GM12878 (cell line): ENCODE results near the gene METTL5. TPM values are rescaled to one million over a fixed set of nuclear protein-coding genes. Genes with fewer than 3 reads are reported as not detected.
"Not testable (repeated sequence)": the region's sequence is repeated elsewhere in the genome, so short reads cannot be mapped to it uniquely, and the experiment has no call there.

ENCODE experiments used
- ATAC-seq: fragments of 200-7000 bp; cut with Tn5 transposase; 3 replicates; pipeline ENCODE4 v1.9.1; 2020; ENCODE audit warnings: mild to moderate bottlenecking, moderate library complexity
- BruUV-seq: library from RNA; stranded (reverse); fragments of 400-500 nt; replicated peaks from 2 replicates; lab custom pipeline; 2021; lab: Mats Ljungman, UMichigan
- CTCF ChIA-PET: fragments of 300-600 bp; sonication (Branson Sonifier 250); formaldehyde crosslinking; extraction: SDS; loops from one replicate; lab custom pipeline; 2021; ENCODE audit warnings: inconsistent platforms; lab: Yijun Ruan, JAX
- POLR2A ChIA-PET: fragments of 350-600 bp; formaldehyde crosslinking; extraction: SDS; loops from one replicate; lab custom pipeline; 2021; ENCODE audit warnings: inconsistent platforms; lab: Charles Lee
- RAD21 ChIA-PET: fragments of 300-600 bp; sonication (Branson Sonifier 250); formaldehyde crosslinking; loops from one replicate; lab custom pipeline; 2023; ENCODE audit warnings: antibody characterized with exemption; ENCODE audit not compliant: unreplicated experiment; lab: Charles Lee
- SMC1A ChIA-PET: fragments of 300-600 bp; sonication (Branson Sonifier 250); formaldehyde crosslinking; loops from one replicate; lab custom pipeline; 2023; ENCODE audit not compliant: unreplicated experiment, uncharacterized antibody; lab: Charles Lee
- DNase-seq: peaks from one replicate; pipeline ENCODE4 v3.0.0-alpha.2; 2011; ENCODE audit warnings: low read depth, low spot score
- FAIRE-seq: peaks from 3 replicates; lab custom pipeline; 2011; peaks lifted over from hg19 to GRCh38; lab: Jason Lieb, UNC
- H2AFZ ChIP-seq: 2 replicates; pipeline ENCODE4 v1.6.0; 2011; ENCODE audit warnings: low read depth, low read length, control low read depth; ENCODE audit not compliant: control insufficient read depth
- H3K27ac ChIP-seq: 2 replicates; pipeline ENCODE4 v1.5.1; 2011; ENCODE audit warnings: control low read depth; ENCODE audit not compliant: control insufficient read depth, insufficient read depth
- H3K27me3 ChIP-seq, 2 experiments: replicated peaks in 1 of 2; 2 replicates each; pipeline versions ENCODE4 v1.6.0 to v1.6.1; 2011; ENCODE audit warnings: low read length in 1 of 2; ENCODE audit not compliant: control insufficient read depth in 2 of 2, insufficient read depth in 2 of 2
- H3K36me3 ChIP-seq, 2 experiments: 2 replicates each; pipeline ENCODE4 v1.5.1; 2011; ENCODE audit warnings: low read length in 1 of 2; ENCODE audit not compliant: control insufficient read depth in 2 of 2, insufficient read depth in 2 of 2
- H3K4me1 ChIP-seq: 2 replicates; pipeline ENCODE4 v1.6.1; 2011; ENCODE audit warnings: mild to moderate bottlenecking, low read length, moderate library complexity, mixed read lengths; ENCODE audit not compliant: control insufficient read depth, insufficient read depth
- H3K4me2 ChIP-seq: 2 replicates; pipeline ENCODE4 v1.6.0; 2011; ENCODE audit warnings: control low read depth; ENCODE audit not compliant: control insufficient read depth, insufficient read depth
- H3K4me3 ChIP-seq: fragments of 200-600 bp; sonication (generic); 2 replicates; pipeline ENCODE4 v1.5.1; 2016
- H3K79me2 ChIP-seq: 2 replicates; pipeline ENCODE4 v1.6.0; 2011; ENCODE audit warnings: low read length; ENCODE audit not compliant: control insufficient read depth, insufficient read depth
- H3K9ac ChIP-seq: 2 replicates; pipeline ENCODE4 v1.8.0; 2011; ENCODE audit warnings: low read length, control low read depth, mixed read lengths; ENCODE audit not compliant: control insufficient read depth, insufficient read depth
- H3K9me3 ChIP-seq: replicated peaks from 3 replicates; pipeline ENCODE4 v1.5.1; 2011; ENCODE audit warnings: mild to moderate bottlenecking, low read length; ENCODE audit not compliant: control insufficient read depth, insufficient read depth
- H4K20me1 ChIP-seq: 2 replicates; pipeline ENCODE4 v1.6.0; 2011; ENCODE audit not compliant: control insufficient read depth, insufficient read depth
- WGBS: methylation state at CpG from one replicate; pipeline ENCODE4 v1.1.6; 2016; ENCODE audit warnings: low lambda C conversion rate; ENCODE audit not compliant: insufficient replicate concordance, insufficient coverage; ENCODE audit errors: missing lambda C conversion rate; 5-methylcytosine and 5-hydroxymethylcytosine counted together
- in situ Hi-C: fragments of 300-500 bp; cut with MboI; formaldehyde crosslinking; loops from 9 replicates; pipeline ENCODE4 v1.14.3; 2018; ENCODE audit warnings: mixed read lengths
- intact Hi-C: fragments of 100-400 bp; cut with micrococcal nuclease; formaldehyde crosslinking; loops from one replicate; pipeline ENCODE4 v1.14.2; 2022; ENCODE audit not compliant: unreplicated experiment
- polyA plus RNA-seq, 11 experiments: library from polyadenylated mRNA; depleted of rRNA in 4 of 11; unstranded in 6 of 11; stranded (reverse) in 5 of 11; fragments of >200 nt; fragmentation: Nextera tagmentation in 4 of 11; fragmentation: Illumina TruSeq in 1 of 11; extraction: Ambion mirVana in 4 of 11; extraction: Trizol in 1 of 11; gene quantifications; 1 replicate in 1 of 11; 2 replicates in 10 of 11; pipeline versions ENCODE4 v1.2.1 to v1.2.3, GENCODE V29; 2011 to 2016; ENCODE audit warnings: inconsistent platforms in 2 of 11, missing spikeins in 2 of 11, low read depth in 1 of 11
- total RNA-seq, 4 experiments: library from RNA; depleted of rRNA in 3 of 4; stranded (reverse); fragments of >200 nt in 3 of 4; fragmentation: Illumina TruSeq in 1 of 4; extraction: Trizol in 1 of 4; gene quantifications; 2 replicates each; pipeline versions ENCODE4 v1.2.1 to v1.2.3, GENCODE V29; 2013 to 2021

The METTL5 gene
- total and polyA plus RNA-seq, 10 of the 15 experiments (the other 5 are each of a cell fraction or from before 2014, with no cell fraction given): 55.0 to 204 (median 87.4) TPM

- SMC1A ChIA-PET: interaction anchor here (1.1 kb wide), 1 partner anchor 11 kb away, joined by 5 read pairs; no protein-coding TSS in a partner anchor
- BruUV-seq, H4K20me1 ChIP-seq, intact Hi-C loops, RAD21 ChIA-PET, in situ Hi-C loops, H3K9me3 ChIP-seq, POLR2A ChIA-PET, H3K79me2 ChIP-seq, H3K27me3 ChIP-seq, FAIRE-seq, H3K4me3 ChIP-seq, CTCF ChIA-PET, H3K4me2 ChIP-seq, H3K4me1 ChIP-seq, DNase-seq, H3K27ac ChIP-seq, ATAC-seq, H3K9ac ChIP-seq, H2AFZ ChIP-seq: not testable (repeated sequence)
- 96% methylated on average over 6 of the region's 6 CpGs for WGBS
- H3K36me3 ChIP-seq: peaks cover 0 to 21% of the 10 kb centered on the region in 2 experiments; a peak in 3 of 4 replicates
These were observed 7.3 kb downstream of the METTL5 start for GRCh38 chr2:169817369-169817768.

GRCh38 chr2:169816961-169817360 lies 7.7 kb downstream of the METTL5 start:
- intact Hi-C loops, CTCF ChIA-PET: not testable (repeated sequence)

More at GRCh38 chr2:169816961-169817360, 7.7 kb downstream of the METTL5 start:
- DNase-seq, H3K4me2 ChIP-seq, H3K9me3 ChIP-seq, H3K4me3 ChIP-seq, RAD21 ChIA-PET, H3K9ac ChIP-seq, H3K79me2 ChIP-seq, H4K20me1 ChIP-seq, ATAC-seq, in situ Hi-C loops, H3K4me1 ChIP-seq, H2AFZ ChIP-seq, BruUV-seq, H3K27me3 ChIP-seq, H3K27ac ChIP-seq, POLR2A ChIA-PET, FAIRE-seq: not testable (repeated sequence)
- H3K36me3 ChIP-seq: peaks cover 0 to 21% of the 10 kb centered on the region in 2 experiments; a peak in 3 of 4 replicates
- SMC1A ChIA-PET: interaction anchor here (1.1 kb wide), 1 partner anchor 11 kb away, joined by 5 read pairs; no protein-coding TSS in a partner anchor
